GM19452 (cell line): ENCODE data around the gene NRXN3.
"Not testable (repeated sequence)": the region's sequence is repeated elsewhere in the genome, so short reads cannot be mapped to it uniquely, and the experiment has no call there.

Experiments used
- ATAC-seq: cut with Tn5 transposase; IDR thresholded peaks from one replicate; pipeline ENCODE4 v1.9.1; 2021; ENCODE audit not compliant: unreplicated experiment

The NRXN3 gene

GRCh38 chr14:78974691-78975090 is 804.5 kb downstream of the NRXN3 start:
- no peak for ATAC-seq

- no peak for ATAC-seq
Observed at GRCh38 chr14:78975734-78976133, 805.6 kb downstream of the NRXN3 start.

GRCh38 chr14:78978896-78979295 is 808.7 kb downstream of the NRXN3 start:
- no peak for ATAC-seq

- no peak for ATAC-seq
Observed at GRCh38 chr14:78982551-78982950, 812.4 kb downstream of the NRXN3 start.

- ATAC-seq, result no peak
Observed at GRCh38 chr14:78983126-78983525, 813.0 kb downstream of the NRXN3 start.

GRCh38 chr14:78985668-78986381 is 815.7 kb downstream of the NRXN3 start:
- no peak for ATAC-seq

- no peak for ATAC-seq
Observed at GRCh38 chr14:78986989-78987388, 816.8 kb downstream of the NRXN3 start.

- ATAC-seq, result no peak
Observed at GRCh38 chr14:78989221-78989620, 819.0 kb downstream of the NRXN3 start.

- ATAC-seq, result no peak
Observed at GRCh38 chr14:78992867-78993266, 822.7 kb downstream of the NRXN3 start.

- no peak for ATAC-seq
Observed at GRCh38 chr14:78997811-78998210, 827.6 kb downstream of the NRXN3 start.

- no peak for ATAC-seq
Observed at GRCh38 chr14:79009286-79009685, 839.1 kb downstream of the NRXN3 start.

GRCh38 chr14:79011091-79011919 is 841.1 kb downstream of the NRXN3 start:
- no peak for ATAC-seq

GRCh38 chr14:79011920-79012204 is 841.7 kb downstream of the NRXN3 start:
- ATAC-seq, result no peak

- ATAC-seq, result no peak
Observed at GRCh38 chr14:79016828-79017505, 846.8 kb downstream of the NRXN3 start.

- no peak for ATAC-seq
Observed at GRCh38 chr14:79017561-79017960, 847.4 kb downstream of the NRXN3 start.

GRCh38 chr14:79018836-79019235 is 848.7 kb downstream of the NRXN3 start:
- ATAC-seq, result no peak

- ATAC-seq, result not testable (repeated sequence)
Observed at GRCh38 chr14:79019898-79020297, 849.7 kb downstream of the NRXN3 start.

GRCh38 chr14:79021766-79022165 is 851.6 kb downstream of the NRXN3 start:
- ATAC-seq, result no peak

- ATAC-seq, result no peak
Observed at GRCh38 chr14:79027138-79027537, 857.0 kb downstream of the NRXN3 start.

GRCh38 chr14:79028281-79028680 is 858.1 kb downstream of the NRXN3 start:
- no peak for ATAC-seq

GRCh38 chr14:79036441-79036840 is 866.3 kb downstream of the NRXN3 start:
- no peak for ATAC-seq

GRCh38 chr14:79037106-79037505 is 866.9 kb downstream of the NRXN3 start:
- no peak for ATAC-seq
